Fibroblast of lung (primary cell): ENCODE results near the gene CDR2.
"Not testable (repeated sequence)": the region's sequence is repeated elsewhere in the genome, so short reads cannot be mapped to it uniquely, and the experiment has no call there.

ENCODE experiments used
- CTCF ChIP-seq, 2 donors: IDR thresholded peaks in 1 of 2; conservative IDR thresholded peaks in 1 of 2; 1 replicate in 1 of 2; 2 replicates in 1 of 2; pipeline ENCODE4 v1.5.1; 2011 to 2012; ENCODE audit warnings: low read length in 2 of 2, control low read depth in 1 of 2, inconsistent platforms in 1 of 2, low read depth in 1 of 2, mild to moderate bottlenecking in 1 of 2
- EZH2 ChIP-seq: IDR thresholded peaks from 2 replicates; pipeline ENCODE4 v1.5.1; 2012; ENCODE audit warnings: low read length, control low read depth, mild to moderate bottlenecking; ENCODE audit errors: missing control alignments

- not testable (repeated sequence) for TF ChIP-seq CTCF (conservative IDR thresholded peaks at IDR 0.05 in 1 of 2, IDR thresholded peaks at IDR 0.05 in 1 of 2; ENCODE audit: low read depth in 1 of 2, low read length in 2 of 2); EZH2
Observed at GRCh38 chr16:22368200-22368826, 6.1 kb downstream of the CDR2 start.
